HG03432 (cell line): ENCODE data around the gene HIRA.
"Not testable (repeated sequence)": the region's sequence is repeated elsewhere in the genome, so short reads cannot be mapped to it uniquely, and the experiment has no call there.

Experiments used
- ATAC-seq: cut with Tn5 transposase; IDR thresholded peaks from one replicate; pipeline ENCODE4 v1.9.1; 2021; ENCODE audit warnings: mild to moderate bottlenecking, moderate library complexity; ENCODE audit not compliant: unreplicated experiment

HIRA gene

GRCh38 chr22:19386248-19386647, 45.3 kb downstream of the HIRA start:
- ATAC-seq: no peak

GRCh38 chr22:19385221-19385906, 46.2 kb downstream of the HIRA start:
- no peak for ATAC-seq

DNA sequence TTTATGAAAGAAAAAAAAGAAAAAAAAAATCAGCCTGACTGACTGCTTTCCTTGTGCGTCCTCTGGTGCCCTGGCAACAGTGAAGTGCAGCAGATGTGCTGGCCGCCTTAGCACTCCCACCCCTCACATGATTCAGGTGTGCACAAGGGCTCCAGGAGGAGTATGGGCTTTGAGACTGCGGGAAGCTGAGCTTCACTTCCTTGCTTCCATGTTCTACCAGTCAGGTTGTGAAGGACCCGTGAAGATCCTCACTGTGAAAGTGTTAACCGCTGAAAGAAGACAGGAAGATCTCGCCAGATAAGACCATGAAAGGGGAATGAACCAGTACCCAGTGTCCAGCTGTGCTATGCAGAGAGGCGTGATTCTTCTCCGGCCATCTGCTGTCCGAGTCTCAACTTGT, 48.2 kb downstream of the HIRA start:
- ATAC-seq: no peak

- ATAC-seq: no peak
These were observed 49.3 kb downstream of the HIRA start for GRCh38 chr22:19382240-19382639.

DNA sequence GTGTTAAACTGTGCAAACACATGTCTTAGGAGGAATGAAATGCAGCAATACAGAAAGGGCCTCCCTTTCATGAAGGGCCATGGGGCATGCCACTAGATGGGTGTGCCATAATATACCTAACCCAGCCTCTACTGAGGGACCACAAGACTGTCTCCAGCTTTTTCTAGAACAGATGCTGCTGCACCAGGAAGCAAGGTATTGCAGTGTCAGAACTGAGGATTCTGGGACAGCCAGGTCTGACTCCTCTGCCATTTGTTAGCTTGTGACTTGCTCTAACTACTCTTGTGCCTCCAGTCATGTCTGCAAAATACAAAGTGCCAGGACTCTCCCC, 53.2 kb downstream of the HIRA start:
- ATAC-seq: no peak

- ATAC-seq: no peak
These were observed 53.8 kb downstream of the HIRA start for GRCh38 chr22:19377565-19378343.

GRCh38 chr22:19376971-19377370, 54.6 kb downstream of the HIRA start:
- ATAC-seq: no peak

- ATAC-seq: no peak
These were observed 55.3 kb downstream of the HIRA start for GRCh38 chr22:19376247-19376646.

DNA sequence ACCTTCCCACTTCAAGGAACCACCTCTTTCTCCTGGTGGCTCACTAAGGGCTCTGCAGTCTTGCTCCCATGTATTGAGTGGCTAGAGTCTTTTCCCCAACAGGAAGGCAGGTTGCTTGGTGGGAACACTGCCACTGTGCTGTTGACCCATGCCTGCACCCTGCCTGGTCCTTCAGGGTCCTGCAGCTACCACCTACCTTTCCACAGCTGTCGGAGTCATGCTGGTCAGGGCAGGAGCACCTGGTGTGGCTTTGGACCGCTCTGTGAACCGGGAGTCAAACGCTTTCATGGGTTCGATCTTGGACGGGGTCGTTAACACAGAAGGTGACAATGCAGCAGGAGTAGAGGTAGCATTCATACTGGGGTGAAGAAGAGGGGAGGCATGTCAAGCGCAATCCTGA, 56.1 kb downstream of the HIRA start:
- no peak for ATAC-seq

DNA sequence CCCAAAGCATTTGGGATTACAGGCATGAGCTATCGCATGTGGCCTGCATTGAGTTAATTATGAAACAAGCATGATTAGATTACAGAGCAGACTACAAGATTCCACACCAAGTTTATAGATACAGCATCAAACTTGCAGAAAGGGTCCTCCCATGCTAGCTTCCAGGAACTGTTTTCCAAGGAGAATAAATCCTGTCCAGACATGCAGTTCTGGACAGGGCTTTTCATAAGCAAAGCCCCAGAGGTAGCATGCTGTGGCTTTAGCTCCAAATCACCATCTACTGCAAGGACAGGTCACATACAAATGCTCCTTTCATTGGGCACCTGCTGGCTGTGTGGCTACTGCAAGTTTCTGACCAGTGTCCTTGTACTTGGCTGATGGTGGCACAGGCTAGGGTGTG, 57.1 kb downstream of the HIRA start:
- no peak for ATAC-seq

- ATAC-seq: no peak
These were observed 58.1 kb downstream of the HIRA start for GRCh38 chr22:19373450-19373849.

DNA sequence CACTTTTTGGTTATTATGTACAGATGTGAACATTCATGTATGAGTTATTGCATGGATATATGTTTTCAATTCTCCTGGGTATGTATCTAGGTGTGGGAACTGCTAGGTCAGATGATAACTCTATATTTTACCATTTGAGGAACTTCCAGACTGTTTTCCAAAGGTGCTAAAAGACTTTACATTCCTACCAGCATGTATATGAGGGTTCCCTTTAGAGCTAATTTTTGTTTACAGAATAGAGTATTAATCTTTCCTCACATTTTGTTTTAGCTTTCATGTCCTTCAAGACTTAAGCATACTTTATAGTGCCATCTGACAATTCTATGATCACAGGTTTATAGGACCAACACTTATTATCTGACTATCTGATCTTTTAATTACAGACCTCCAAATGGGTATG, 59.6 kb downstream of the HIRA start:
- no peak for ATAC-seq

DNA sequence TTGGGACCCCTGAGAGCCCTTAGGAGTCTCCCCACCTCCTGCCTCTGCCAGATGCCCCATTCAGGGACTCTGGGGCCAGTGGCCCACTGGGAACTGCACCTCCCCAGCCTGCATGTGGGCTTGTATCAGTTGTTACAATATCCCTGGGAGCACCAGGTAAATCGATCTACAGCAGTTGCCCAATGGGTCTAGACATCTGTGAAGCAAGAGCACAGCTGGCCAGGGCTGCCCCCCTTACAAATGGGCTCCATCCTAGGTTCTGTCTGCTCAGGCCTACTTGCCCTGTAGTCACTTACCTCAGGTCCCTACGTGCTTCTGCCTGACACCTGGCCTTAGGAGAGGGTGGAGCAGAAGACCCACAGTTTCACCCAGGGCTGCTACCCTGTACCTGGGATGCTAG, 62.7 kb downstream of the HIRA start:
- ATAC-seq: no peak

DNA sequence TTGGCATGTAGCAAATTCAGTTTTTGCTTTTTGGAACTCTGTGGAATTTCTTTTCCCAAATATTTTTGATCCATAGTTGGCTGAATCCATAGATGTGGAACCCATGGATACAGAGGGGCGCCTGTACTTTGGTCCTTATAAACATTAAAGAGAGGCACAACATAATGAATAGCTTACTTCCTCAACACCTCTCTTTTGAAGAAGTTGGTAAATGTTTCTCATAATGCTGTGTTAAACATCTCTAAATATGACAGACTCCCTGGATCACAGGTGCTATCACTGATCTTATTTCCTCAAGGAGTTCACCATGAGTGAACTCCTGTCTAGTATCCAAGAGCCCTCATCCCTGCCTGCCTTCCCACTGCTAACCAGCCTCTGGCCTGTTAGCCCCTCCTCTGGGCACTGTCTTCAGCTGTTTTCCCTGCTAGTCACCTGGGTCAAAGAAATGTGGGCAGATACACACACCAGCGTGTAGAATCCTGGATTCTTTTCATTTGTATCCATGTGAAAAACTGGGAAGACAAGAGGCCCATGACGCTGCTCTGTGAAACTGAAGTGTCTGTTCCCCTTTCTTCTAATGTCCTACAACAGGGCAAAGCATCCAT, 63.7 kb downstream of the HIRA start:
- no peak for ATAC-seq

- ATAC-seq: not testable (repeated sequence)
These were observed 68.0 kb downstream of the HIRA start for GRCh38 chr22:19363541-19363940.

GRCh38 chr22:19361501-19362103, 69.9 kb downstream of the HIRA start:
- peak; percentile 85 for ATAC-seq

DNA sequence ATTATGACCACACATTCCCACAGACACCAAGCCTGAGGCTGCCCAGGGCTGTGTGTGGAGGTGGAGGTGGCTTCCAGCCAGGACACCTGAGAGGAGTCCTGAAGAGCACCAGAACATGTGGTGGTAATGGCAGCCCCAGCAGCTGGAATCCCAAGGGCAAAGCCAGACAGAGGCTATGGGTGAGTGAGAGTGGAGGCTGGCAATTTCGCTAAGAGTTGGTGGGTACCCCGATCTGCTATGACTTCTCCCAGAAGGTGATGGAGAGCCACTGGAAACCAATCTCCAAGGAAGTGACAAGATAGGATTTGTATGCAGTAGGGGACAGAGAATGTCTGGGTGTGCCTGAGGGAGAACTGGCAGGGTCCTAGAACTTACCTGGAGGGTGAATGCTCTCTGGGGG, 70.7 kb downstream of the HIRA start:
- no peak for ATAC-seq

DNA sequence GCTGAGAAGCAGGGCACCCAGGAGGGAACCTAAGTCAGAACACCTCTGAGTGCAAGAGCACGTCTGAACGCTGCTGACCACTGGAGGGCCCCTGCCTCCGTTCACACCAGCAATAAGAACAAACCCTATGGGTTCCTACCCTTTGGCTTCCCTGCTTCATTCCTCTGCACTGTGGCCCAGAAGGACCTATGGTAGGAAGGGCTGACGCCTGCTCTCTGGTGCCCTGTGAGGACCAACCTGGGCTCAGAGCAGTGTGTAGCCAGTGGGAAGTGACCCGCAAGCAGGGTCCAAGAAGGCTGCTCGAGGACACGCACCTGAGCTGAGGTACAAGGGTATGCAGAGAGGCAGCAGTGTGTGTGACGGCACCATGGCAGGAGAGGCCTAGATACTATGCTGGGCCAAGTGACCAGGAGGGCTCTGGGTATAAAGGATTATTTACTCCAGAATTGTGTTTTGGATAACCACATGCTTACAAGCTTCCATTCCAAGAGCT, 71.2 kb downstream of the HIRA start:
- ATAC-seq: no peak

DNA sequence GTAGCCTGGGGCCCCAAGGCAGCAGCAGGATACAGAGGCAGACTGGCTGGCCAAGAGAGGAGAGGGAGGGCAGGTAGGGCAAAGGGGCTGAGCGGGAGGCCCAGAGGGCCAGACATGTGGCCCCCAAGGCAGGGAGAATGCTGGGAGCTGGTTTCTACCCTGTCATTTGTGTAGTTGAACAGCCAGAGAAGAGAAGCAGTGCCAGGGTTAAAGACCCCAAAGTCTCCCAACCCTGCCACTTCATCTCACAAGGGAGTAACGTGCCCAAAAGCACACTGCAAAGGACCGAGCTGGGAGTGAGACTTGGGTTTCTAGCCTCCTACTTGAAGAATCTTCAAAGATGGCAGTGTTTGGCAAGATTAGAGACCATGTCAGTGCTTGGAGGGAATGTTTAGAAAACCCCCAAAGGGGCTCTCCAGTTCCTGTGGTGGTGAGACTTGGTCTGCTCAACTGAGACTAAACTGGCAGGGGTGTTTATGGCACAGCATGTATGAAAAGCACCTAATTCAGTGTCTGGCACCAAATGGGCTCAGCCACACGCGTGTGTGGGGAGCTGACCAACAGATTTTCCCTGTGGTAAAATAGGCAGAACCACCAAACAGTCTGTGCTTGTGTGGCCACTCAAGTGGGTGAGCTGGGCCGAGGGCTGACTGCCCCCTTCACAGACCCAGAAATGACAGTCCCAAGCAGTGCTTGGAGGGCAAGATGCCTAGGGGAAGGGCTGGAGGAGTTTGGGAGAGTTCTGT, 71.8 kb downstream of the HIRA start:
- ATAC-seq: no peak

DNA sequence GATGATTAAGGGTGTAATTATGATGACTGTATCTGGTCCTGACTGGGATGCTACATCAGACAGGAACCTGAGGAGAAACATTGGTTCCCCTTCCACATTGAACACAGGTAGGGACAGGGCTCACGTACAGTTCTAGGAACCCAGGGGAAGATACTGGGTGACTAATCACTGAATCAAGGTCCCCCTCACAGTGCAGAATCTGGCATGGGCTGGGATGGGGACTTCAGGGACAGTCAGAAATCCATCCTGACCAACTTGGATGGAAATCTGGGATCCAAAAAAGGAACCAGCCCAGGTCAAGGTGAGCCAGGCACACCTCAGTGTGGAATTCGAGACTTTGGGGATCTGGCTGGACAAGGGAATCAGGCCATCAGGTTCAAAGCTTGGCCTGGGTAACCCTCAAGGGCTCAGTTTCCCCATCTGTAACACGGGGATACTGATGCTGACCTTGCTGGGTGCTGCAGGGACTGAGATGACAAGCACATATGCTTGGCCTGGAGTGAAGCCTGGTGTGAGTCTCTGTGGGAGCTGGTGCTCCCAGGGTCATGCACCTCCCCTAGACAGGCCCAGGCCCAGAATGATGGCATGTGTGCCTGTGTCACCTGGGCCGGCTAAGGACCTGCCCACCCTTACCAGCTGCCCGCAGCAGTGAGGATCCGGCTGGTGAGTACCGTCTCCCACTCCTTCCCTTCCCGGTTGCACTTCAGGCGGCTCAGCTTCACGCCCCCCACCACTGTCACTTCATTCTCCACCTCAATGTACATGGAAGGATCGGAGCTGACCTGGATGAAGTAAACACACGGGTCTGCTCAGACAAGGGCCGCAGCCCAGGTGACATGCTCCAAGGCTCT, 72.6 kb downstream of the HIRA start:
- no peak for ATAC-seq
